ENCODE results near the gene LUM.

Gene LUM

GRCh38 chr12:91059211-91059610, 52.1 kb downstream of the LUM start:
- Histone ChIP-seq H3K9me3 (ENCODE audit: control insufficient read depth in 1 of 2, low read length in 2 of 2) (no peaks in the 10 kb centered on the region), H3K9ac (ENCODE audit: low read depth in 1 of 2, low read length in 2 of 2) (no peak overlapping the region), H3K4me1 (ENCODE audit: control insufficient read depth in 1 of 2, insufficient read depth in 2 of 2, low read length in 2 of 2) (no peaks in the 10 kb centered on the region), H3K36me3 (ENCODE audit: control insufficient read depth in 1 of 2, insufficient read depth in 2 of 2, low read length in 2 of 2) (no peaks in the 10 kb centered on the region), H3K27me3 (ENCODE audit: control insufficient read depth in 1 of 2, insufficient read depth in 2 of 2, low read length in 2 of 2) (no peaks in the 10 kb centered on the region), H3K27ac (ENCODE audit: low read depth, low read length) (no peak overlapping the region), H3K4me3 (ENCODE audit: low read depth in 1 of 2, low read length in 2 of 2) (no peak overlapping the region)

DNA sequence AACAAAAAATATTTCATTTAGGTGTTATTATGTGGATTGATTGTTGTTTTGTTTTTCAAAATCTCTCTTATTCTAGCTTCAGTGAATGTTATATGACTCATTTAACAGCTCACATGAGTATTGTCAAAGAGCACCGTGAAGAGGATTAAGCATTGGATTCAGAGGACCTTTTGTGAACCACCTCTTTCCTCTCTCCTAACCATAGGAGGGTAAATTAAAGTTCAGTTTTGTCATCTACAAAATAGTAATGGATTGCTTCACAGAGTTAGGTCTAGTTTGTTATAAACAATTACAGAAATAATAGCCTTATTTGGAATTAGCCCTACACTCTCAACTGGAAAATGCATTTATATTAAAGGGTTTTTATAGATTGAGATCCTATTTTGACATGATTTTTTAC, 52.5 kb downstream of the LUM start:
- Histone ChIP-seq H3K9ac (ENCODE audit: low read depth in 1 of 2, low read length in 2 of 2) (no peak overlapping the region), H3K4me1 (ENCODE audit: control insufficient read depth in 1 of 2, insufficient read depth in 2 of 2, low read length in 2 of 2) (no peaks in the 10 kb centered on the region), H3K27ac (ENCODE audit: low read depth, low read length) (no peak overlapping the region), H3K4me3 (ENCODE audit: low read depth in 1 of 2, low read length in 2 of 2) (no peak overlapping the region), H3K36me3 (ENCODE audit: control insufficient read depth in 1 of 2, insufficient read depth in 2 of 2, low read length in 2 of 2) (no peaks in the 10 kb centered on the region), H3K27me3 (ENCODE audit: control insufficient read depth in 1 of 2, insufficient read depth in 2 of 2, low read length in 2 of 2) (no peaks in the 10 kb centered on the region), H3K9me3 (ENCODE audit: control insufficient read depth in 1 of 2, low read length in 2 of 2) (no peaks in the 10 kb centered on the region)

- Histone ChIP-seq H3K36me3 (ENCODE audit: control insufficient read depth in 1 of 2, insufficient read depth in 2 of 2, low read length in 2 of 2) (no peaks in the 10 kb centered on the region), H3K4me1 (ENCODE audit: control insufficient read depth in 1 of 2, insufficient read depth in 2 of 2, low read length in 2 of 2) (no peaks in the 10 kb centered on the region), H3K27ac (ENCODE audit: low read depth, low read length) (no peak within 1 kb of the TSS), H3K9ac (ENCODE audit: low read depth in 1 of 2, low read length in 2 of 2) (no peak within 1 kb of the TSS), H3K4me3 (ENCODE audit: low read depth in 1 of 2, low read length in 2 of 2) (no peak within 1 kb of the TSS), H3K27me3 (ENCODE audit: control insufficient read depth in 1 of 2, insufficient read depth in 2 of 2, low read length in 2 of 2) (no peaks in the 10 kb centered on the region), H3K9me3 (ENCODE audit: control insufficient read depth in 1 of 2, low read length in 2 of 2) (no peaks in the 10 kb centered on the region)
Observed at GRCh38 chr12:91057368-91058165, 53.7 kb downstream of the LUM start, which contains the start of gene KERA. TSS of gene KERA (minus strand) at chr12:91058024. CDS start at chr12:91056281, 1,743 bp downstream.

GRCh38 chr12:91056488-91056887, 54.8 kb downstream of the LUM start:
- Histone ChIP-seq H3K36me3 (ENCODE audit: control insufficient read depth in 1 of 2, insufficient read depth in 2 of 2, low read length in 2 of 2) (no peaks in the 10 kb centered on the region), H3K9ac (ENCODE audit: low read depth in 1 of 2, low read length in 2 of 2) (no peak overlapping the region), H3K27me3 (ENCODE audit: control insufficient read depth in 1 of 2, insufficient read depth in 2 of 2, low read length in 2 of 2) (no peaks in the 10 kb centered on the region), H3K4me1 (ENCODE audit: control insufficient read depth in 1 of 2, insufficient read depth in 2 of 2, low read length in 2 of 2) (no peaks in the 10 kb centered on the region), H3K9me3 (ENCODE audit: control insufficient read depth in 1 of 2, low read length in 2 of 2) (no peaks in the 10 kb centered on the region), H3K27ac (ENCODE audit: low read depth, low read length) (no peak overlapping the region), H3K4me3 (ENCODE audit: low read depth in 1 of 2, low read length in 2 of 2) (no peak overlapping the region)

- H3K9me3 ChIP-seq (ENCODE audit: control insufficient read depth in 1 of 2, low read length in 2 of 2), result no peaks in the 10 kb centered on the region
- no peak overlapping the region for H3K4me3 ChIP-seq (ENCODE audit: low read depth in 1 of 2, low read length in 2 of 2)
- H3K9ac ChIP-seq (ENCODE audit: low read depth in 1 of 2, low read length in 2 of 2), result no peak overlapping the region
- H3K27me3 ChIP-seq (ENCODE audit: control insufficient read depth in 1 of 2, insufficient read depth in 2 of 2, low read length in 2 of 2), result no peaks in the 10 kb centered on the region
- H3K36me3 ChIP-seq (ENCODE audit: control insufficient read depth in 1 of 2, insufficient read depth in 2 of 2, low read length in 2 of 2), result no peaks in the 10 kb centered on the region
- no peaks in the 10 kb centered on the region for H3K4me1 ChIP-seq (ENCODE audit: control insufficient read depth in 1 of 2, insufficient read depth in 2 of 2, low read length in 2 of 2)
- no peak overlapping the region for H3K27ac ChIP-seq (ENCODE audit: low read depth, low read length)
Observed at GRCh38 chr12:91055976-91056375, 55.3 kb downstream of the LUM start.

DNA sequence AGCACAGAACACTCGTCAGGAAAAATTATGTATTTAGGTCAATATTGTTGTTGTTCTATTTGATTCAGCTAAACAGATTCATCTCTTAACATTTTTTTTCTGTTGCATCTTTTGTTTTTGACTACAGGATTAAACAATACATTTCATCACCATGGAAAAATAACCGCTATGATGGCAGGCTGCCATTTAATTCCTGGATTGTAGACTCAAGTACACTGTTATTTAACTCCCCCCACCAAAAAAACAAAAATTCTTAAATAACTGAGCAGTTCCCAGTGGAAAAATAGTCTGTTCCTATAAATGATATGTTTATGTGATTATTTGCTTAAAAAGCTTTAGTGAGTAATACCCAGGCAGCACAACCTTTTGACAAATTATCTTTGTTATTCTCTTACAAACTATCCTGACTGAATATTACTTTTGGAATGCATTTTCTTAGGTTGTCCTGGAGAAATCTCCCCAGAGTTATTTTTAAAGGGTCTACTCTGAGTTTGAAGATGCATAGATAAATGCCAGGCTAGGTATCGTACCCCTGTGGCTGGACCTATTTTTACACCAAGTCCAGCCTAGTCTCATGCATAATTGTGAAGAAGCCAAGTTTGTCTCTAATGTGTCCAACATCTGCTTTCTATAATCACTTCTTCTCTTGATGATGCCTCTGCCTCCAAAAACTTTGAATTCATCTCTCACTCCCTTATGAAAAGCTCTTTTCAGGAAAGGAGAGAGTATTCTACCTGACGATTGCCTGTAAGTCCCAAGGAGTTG, 57.2 kb downstream of the LUM start:
- no peaks in the 10 kb centered on the region for H3K4me1 ChIP-seq (ENCODE audit: control insufficient read depth in 1 of 2, insufficient read depth in 2 of 2, low read length in 2 of 2)
- no peak overlapping the region for H3K9ac ChIP-seq (ENCODE audit: low read depth in 1 of 2, low read length in 2 of 2)
- H3K36me3 ChIP-seq (ENCODE audit: control insufficient read depth in 1 of 2, insufficient read depth in 2 of 2, low read length in 2 of 2), result no peaks in the 10 kb centered on the region
- H3K27ac ChIP-seq (ENCODE audit: low read depth, low read length), result no peak overlapping the region
- H3K4me3 ChIP-seq (ENCODE audit: low read depth in 1 of 2, low read length in 2 of 2), result no peak overlapping the region
- H3K27me3 ChIP-seq (ENCODE audit: control insufficient read depth in 1 of 2, insufficient read depth in 2 of 2, low read length in 2 of 2), result no peaks in the 10 kb centered on the region
- H3K9me3 ChIP-seq (ENCODE audit: control insufficient read depth in 1 of 2, low read length in 2 of 2), result no peaks in the 10 kb centered on the region

Data from duodenal mucosa (tissue), 2 donors.